ENCODE measurements around the gene VSIG10L.

DNA sequence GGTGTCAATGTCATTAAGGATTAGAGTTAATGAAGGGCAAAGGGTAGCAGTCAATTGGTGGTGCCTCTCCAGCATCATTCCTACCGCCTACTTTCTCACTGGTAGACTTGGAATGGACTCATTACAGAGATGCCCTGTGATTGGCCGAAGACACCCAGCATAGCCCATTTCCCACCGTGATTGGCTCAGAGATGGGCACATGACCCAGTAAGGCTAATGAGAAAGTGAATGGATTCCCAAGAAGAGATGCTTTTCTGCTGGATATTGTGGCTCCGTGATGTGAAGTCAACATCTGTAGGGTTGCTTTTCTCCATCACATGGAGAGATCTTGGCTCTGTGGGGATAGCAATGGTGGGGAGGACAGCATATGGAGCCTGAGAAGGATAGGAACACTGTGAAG is 11.6 kb downstream of the VSIG10L start:
- no peak for TF ChIP-seq CTCF (IDR thresholded peaks at IDR 0.05)
- no peak for TF ChIP-seq POLR2A (IDR thresholded peaks at IDR 0.05)
- no peak for TF ChIP-seq EP300 (IDR thresholded peaks at IDR 0.05; ENCODE audit: low read depth)

All from transverse colon (tissue), 3 donors.